A673 (cell line): ENCODE measurements around the gene STAT6. TPM values are rescaled to one million over a fixed set of nuclear protein-coding genes. Genes with fewer than 3 reads are reported as not detected.

Experiments
- BruUV-seq: library from RNA; stranded (reverse); fragments of 400-500 nt; replicated peaks from 2 replicates; lab custom pipeline; 2021; lab: Mats Ljungman, UMichigan
- CTCF ChIA-PET: fragments of 300-600 bp; sonication (Branson Sonifier 250); formaldehyde crosslinking; loops from one replicate; lab custom pipeline; 2022; ENCODE audit warnings: antibody characterized with exemption; lab: Charles Lee
- POLR2A ChIA-PET: fragments of 300-600 bp; sonication (Branson Sonifier 250); formaldehyde crosslinking; loops from one replicate; lab custom pipeline; 2022; ENCODE audit warnings: antibody characterized with exemption; ENCODE audit not compliant: low non-redundant PET; lab: Charles Lee
- DNase-seq: peaks from one replicate; pipeline ENCODE4 v3.0.0-alpha.2; 2015; ENCODE audit warnings: low spot score
- H3K27ac ChIP-seq: fragments of 200-600 bp; sonication (generic); 2 replicates; pipeline ENCODE4 v1.5.1; 2016; ENCODE audit warnings: mixed run types, low read depth, mild to moderate bottlenecking, mixed read lengths, antibody characterized with exemption, low read length; ENCODE audit not compliant: poor library complexity, severe bottlenecking
- H3K27me3 ChIP-seq: fragments of 200-600 bp; sonication (generic); replicated peaks from 2 replicates; pipeline ENCODE4 v1.6.1; 2017; ENCODE audit warnings: mixed run types, low read depth, mild to moderate bottlenecking, mixed read lengths, antibody characterized with exemption, low read length; ENCODE audit not compliant: insufficient read depth, poor library complexity
- H3K36me3 ChIP-seq: fragments of 200-600 bp; sonication (generic); 2 replicates; pipeline ENCODE4 v1.6.1; 2016; ENCODE audit warnings: mixed run types, mild to moderate bottlenecking, mixed read lengths, antibody characterized with exemption, low read length; ENCODE audit not compliant: insufficient read depth, poor library complexity, severe bottlenecking
- H3K4me1 ChIP-seq: fragments of 200-600 bp; sonication (generic); 2 replicates; pipeline ENCODE4 v1.6.1; 2017; ENCODE audit warnings: mixed run types, mild to moderate bottlenecking, mixed read lengths, antibody characterized with exemption, low read length; ENCODE audit not compliant: insufficient read depth, poor library complexity, severe bottlenecking
- H3K4me3 ChIP-seq: fragments of 200-600 bp; sonication (generic); 2 replicates; pipeline ENCODE4 v1.5.1; 2016; ENCODE audit warnings: low read depth, mixed run types, mild to moderate bottlenecking, mixed read lengths, low read length; ENCODE audit not compliant: poor library complexity, severe bottlenecking
- H3K9me3 ChIP-seq: fragments of 200-600 bp; sonication (generic); 2 replicates; pipeline ENCODE4 v1.6.1; 2016; ENCODE audit warnings: mixed run types, low read depth, mild to moderate bottlenecking, mixed read lengths, antibody characterized with exemption, low read length; ENCODE audit not compliant: poor library complexity, severe bottlenecking
- CTCF ChIP-seq: fragments of 300-800, 200-600 bp; sonication (generic); conservative IDR thresholded peaks from 2 replicates; pipeline ENCODE4 v1.5.1; 2017; ENCODE audit warnings: low read depth, mild to moderate bottlenecking, antibody characterized with exemption, low read length, moderate library complexity, mixed read lengths
- EZH2 ChIP-seq: fragments of 200-600 bp; sonication (generic); IDR thresholded peaks from 2 replicates; pipeline ENCODE4 v1.6.1; 2017; ENCODE audit warnings: borderline replicate concordance, low read depth, mild to moderate bottlenecking, mixed read lengths, antibody characterized with exemption, low read length; ENCODE audit not compliant: poor library complexity, severe bottlenecking
- intact Hi-C: fragments of 100-400 bp; cut with micrococcal nuclease; formaldehyde crosslinking; loops from one replicate; pipeline ENCODE4 v1.10.0; 2022; ENCODE audit not compliant: unreplicated experiment
- total RNA-seq: library from RNA; stranded (reverse); gene quantifications from 2 replicates; pipeline ENCODE4 v1.2.3, GENCODE V29; 2021

STAT6 gene
- total RNA-seq, 1 experiment from 2014 or later: 111 TPM

- BruUV-seq: no TSS peak
These were observed 64.9 kb downstream of the STAT6 start for GRCh38 chr12:57046086-57046791.

More at GRCh38 chr12:57046086-57046791, 64.9 kb downstream of the STAT6 start:
- Histone ChIP-seq H3K4me3 (no peak overlapping the region), H3K27ac (no peak overlapping the region), H3K27me3 (no peaks in the 10 kb centered on the region), H3K4me1 (no peaks in the 10 kb centered on the region), H3K36me3 (no peaks in the 10 kb centered on the region), H3K9me3 (no peaks in the 10 kb centered on the region)
- TF ChIP-seq EZH2 (no peak), CTCF (no peak)
- ChIA-PET CTCF (no interaction called here), POLR2A (no interaction called here)
- DNase-seq: no peak
- intact Hi-C loops: no loop called here

Other genes with a start within 250 kb of the STAT6 start
- not detected in 2 replicates for gene SDR9C7, start 177.0 kb downstream of the STAT6 start, total RNA-seq
- gene RDH16, start 153.8 kb downstream of the STAT6 start, total RNA-seq: 0.24 and 0.42 TPM in 2 replicates
- 17.4 and 18.2 TPM in 2 replicates for gene ZBTB39, start 104.8 kb downstream of the STAT6 start, total RNA-seq
- 0.79 TPM in 1 of 2 replicates, not detected in the other for gene TAC3, start 94.8 kb downstream of the STAT6 start, total RNA-seq
- 1.1 and 1.2 TPM in 2 replicates for gene MYO1A, start 61.2 kb downstream of the STAT6 start, total RNA-seq
- gene NEMP1, start 32.6 kb downstream of the STAT6 start, total RNA-seq: 57.8 and 68.6 TPM in 2 replicates
- 58.0 and 61.8 TPM in 2 replicates for gene NAB2, start 22.2 kb downstream of the STAT6 start, total RNA-seq
- 31.0 and 43.6 TPM in 2 replicates for gene LRP1, start 17.1 kb upstream of the STAT6 start, total RNA-seq
- gene LRP1-AS, start 36.3 kb upstream of the STAT6 start, total RNA-seq: not detected in 2 replicates
- 4.8 and 6.0 TPM in 2 replicates for gene NXPH4, start 105.4 kb upstream of the STAT6 start, total RNA-seq
- 274 and 310 TPM in 2 replicates for gene SHMT2, start 118.3 kb upstream of the STAT6 start, total RNA-seq
- gene STAC3, start 139.8 kb upstream of the STAT6 start, total RNA-seq: 7.0 and 8.4 TPM in 2 replicates